K562 (cell line): Measurements from ENCODE around the gene SH2B2.
"Not testable (repeated sequence)": the region's sequence is repeated elsewhere in the genome, so short reads cannot be mapped to it uniquely, and the experiment has no call there.

ENCODE experiments used
- CBFB ChIP-seq: sonication (generic); formaldehyde crosslinking; IDR thresholded peaks from 2 replicates; pipeline ENCODE4 v1.4.0; 2020; ENCODE audit warnings: mild to moderate bottlenecking, missing genetic modification reagents
- KDM1A ChIP-seq, 2 experiments: fragments of 450-650 bp; IDR thresholded peaks; 2 replicates each; pipeline ENCODE4 v1.6.1; 2016; ENCODE audit warnings: mild to moderate bottlenecking in 2 of 2
- MXI1 ChIP-seq: IDR thresholded peaks from 2 replicates; pipeline ENCODE4 v1.6.1; 2011; ENCODE audit warnings: low read depth, mild to moderate bottlenecking, improper control_type of control experiment, low read length
- SIX5 ChIP-seq, 2 experiments: IDR thresholded peaks; 2 replicates each; pipeline ENCODE4 v1.6.1; 2011; ENCODE audit warnings: low read length in 2 of 2, borderline replicate concordance in 1 of 2, low read depth in 1 of 2, mild to moderate bottlenecking in 1 of 2, moderate library complexity in 1 of 2; ENCODE audit not compliant: insufficient read depth in 1 of 2
- SMAD1 ChIP-seq: fragments of 150-350 bp; IDR thresholded peaks from 2 replicates; pipeline ENCODE4 v1.6.1; 2014; ENCODE audit warnings: low read length, low read depth; ENCODE audit not compliant: partially characterized antibody
- ZNF76 ChIP-seq: fragments of 250-450 bp; sonication (Bioruptor Pico); IDR thresholded peaks from 2 replicates; pipeline ENCODE4 v1.4.0; 2020; ENCODE audit warnings: mild to moderate bottlenecking, moderate library complexity, borderline replicate concordance
- TF ChIP-seq, protein P1 (sequence below): fragments of 250-450 bp; sonication (Bioruptor Pico); IDR thresholded peaks from 2 replicates; pipeline ENCODE4 v1.5.0; 2020; ENCODE audit warnings: mild to moderate bottlenecking, borderline replicate concordance
- TF ChIP-seq, protein P2 (sequence below): fragments of 250-450 bp; sonication (Bioruptor Pico); IDR thresholded peaks from 2 replicates; pipeline ENCODE4 v1.8.0; 2021; ENCODE audit warnings: borderline replicate concordance, mild to moderate bottlenecking, moderate library complexity; ENCODE audit not compliant: poor library complexity, severe bottlenecking
- TF ChIP-seq, protein P3 (sequence below), 2 experiments: fragments of 450-650 bp; formaldehyde crosslinking in 1 of 2; IDR thresholded peaks; 2 replicates each; pipeline versions ENCODE4 v1.4.0 to v1.6.1; 2014 to 2020; ENCODE audit warnings: mild to moderate bottlenecking in 2 of 2, borderline replicate concordance in 1 of 2, low read depth in 1 of 2
- TF ChIP-seq, protein P4 (sequence below), 3 experiments: IDR thresholded peaks in 2 of 3; conservative IDR thresholded peaks in 1 of 3; 2 replicates each; pipeline ENCODE4 v1.5.1; 2011 to 2012; ENCODE audit warnings: low read length in 3 of 3, mild to moderate bottlenecking in 3 of 3, control low read depth in 2 of 3, improper control_type of control experiment in 1 of 3, inconsistent platforms in 1 of 3, low read depth in 1 of 3, mixed read lengths in 1 of 3, moderate library complexity in 1 of 3; ENCODE audit not compliant: insufficient read depth in 2 of 3

DNA sequence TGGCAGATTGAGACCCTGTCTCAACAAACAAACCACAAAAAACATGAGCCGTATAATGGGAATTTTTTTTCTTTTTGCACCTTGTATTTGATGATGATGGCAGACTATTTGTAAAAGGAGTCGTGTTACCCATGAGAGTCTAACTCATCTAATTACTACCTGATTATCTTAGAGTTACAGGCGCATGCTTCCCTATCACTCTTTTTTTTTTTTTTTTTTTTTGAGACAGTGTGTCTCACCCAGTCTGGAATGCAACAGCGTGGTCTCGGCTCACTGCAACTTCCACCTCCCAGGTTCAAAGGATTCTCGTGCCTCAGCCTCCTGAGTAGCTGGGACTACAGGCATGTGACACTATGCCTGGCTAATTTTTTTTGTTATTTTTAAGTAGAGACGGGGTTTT lies 78.7 kb downstream of the SH2B2 start:
- TF ChIP-seq KDM1A (IDR thresholded peaks at IDR 0.05); MXI1; ZNF76; CBFB (CRISPR knock-in tag); SIX5 (IDR thresholded peaks at IDR 0.05; ENCODE audit: borderline replicate concordance in 1 of 2, insufficient read depth in 1 of 2, low read depth in 1 of 2, low read length in 2 of 2); SMAD1: not testable (repeated sequence)
- TF ChIP-seq, protein P1, sequence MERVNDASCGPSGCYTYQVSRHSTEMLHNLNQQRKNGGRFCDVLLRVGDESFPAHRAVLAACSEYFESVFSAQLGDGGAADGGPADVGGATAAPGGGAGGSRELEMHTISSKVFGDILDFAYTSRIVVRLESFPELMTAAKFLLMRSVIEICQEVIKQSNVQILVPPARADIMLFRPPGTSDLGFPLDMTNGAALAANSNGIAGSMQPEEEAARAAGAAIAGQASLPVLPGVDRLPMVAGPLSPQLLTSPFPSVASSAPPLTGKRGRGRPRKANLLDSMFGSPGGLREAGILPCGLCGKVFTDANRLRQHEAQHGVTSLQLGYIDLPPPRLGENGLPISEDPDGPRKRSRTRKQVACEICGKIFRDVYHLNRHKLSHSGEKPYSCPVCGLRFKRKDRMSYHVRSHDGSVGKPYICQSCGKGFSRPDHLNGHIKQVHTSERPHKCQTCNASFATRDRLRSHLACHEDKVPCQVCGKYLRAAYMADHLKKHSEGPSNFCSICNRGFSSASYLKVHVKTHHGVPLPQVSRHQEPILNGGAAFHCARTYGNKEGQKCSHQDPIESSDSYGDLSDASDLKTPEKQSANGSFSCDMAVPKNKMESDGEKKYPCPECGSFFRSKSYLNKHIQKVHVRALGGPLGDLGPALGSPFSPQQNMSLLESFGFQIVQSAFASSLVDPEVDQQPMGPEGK: not testable (repeated sequence)
- TF ChIP-seq, protein P2, sequence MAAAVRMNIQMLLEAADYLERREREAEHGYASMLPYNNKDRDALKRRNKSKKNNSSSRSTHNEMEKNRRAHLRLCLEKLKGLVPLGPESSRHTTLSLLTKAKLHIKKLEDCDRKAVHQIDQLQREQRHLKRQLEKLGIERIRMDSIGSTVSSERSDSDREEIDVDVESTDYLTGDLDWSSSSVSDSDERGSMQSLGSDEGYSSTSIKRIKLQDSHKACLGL: not testable (repeated sequence)
- TF ChIP-seq, protein P3, sequence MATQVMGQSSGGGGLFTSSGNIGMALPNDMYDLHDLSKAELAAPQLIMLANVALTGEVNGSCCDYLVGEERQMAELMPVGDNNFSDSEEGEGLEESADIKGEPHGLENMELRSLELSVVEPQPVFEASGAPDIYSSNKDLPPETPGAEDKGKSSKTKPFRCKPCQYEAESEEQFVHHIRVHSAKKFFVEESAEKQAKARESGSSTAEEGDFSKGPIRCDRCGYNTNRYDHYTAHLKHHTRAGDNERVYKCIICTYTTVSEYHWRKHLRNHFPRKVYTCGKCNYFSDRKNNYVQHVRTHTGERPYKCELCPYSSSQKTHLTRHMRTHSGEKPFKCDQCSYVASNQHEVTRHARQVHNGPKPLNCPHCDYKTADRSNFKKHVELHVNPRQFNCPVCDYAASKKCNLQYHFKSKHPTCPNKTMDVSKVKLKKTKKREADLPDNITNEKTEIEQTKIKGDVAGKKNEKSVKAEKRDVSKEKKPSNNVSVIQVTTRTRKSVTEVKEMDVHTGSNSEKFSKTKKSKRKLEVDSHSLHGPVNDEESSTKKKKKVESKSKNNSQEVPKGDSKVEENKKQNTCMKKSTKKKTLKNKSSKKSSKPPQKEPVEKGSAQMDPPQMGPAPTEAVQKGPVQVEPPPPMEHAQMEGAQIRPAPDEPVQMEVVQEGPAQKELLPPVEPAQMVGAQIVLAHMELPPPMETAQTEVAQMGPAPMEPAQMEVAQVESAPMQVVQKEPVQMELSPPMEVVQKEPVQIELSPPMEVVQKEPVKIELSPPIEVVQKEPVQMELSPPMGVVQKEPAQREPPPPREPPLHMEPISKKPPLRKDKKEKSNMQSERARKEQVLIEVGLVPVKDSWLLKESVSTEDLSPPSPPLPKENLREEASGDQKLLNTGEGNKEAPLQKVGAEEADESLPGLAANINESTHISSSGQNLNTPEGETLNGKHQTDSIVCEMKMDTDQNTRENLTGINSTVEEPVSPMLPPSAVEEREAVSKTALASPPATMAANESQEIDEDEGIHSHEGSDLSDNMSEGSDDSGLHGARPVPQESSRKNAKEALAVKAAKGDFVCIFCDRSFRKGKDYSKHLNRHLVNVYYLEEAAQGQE (IDR thresholded peaks at IDR 0.05; ENCODE audit: borderline replicate concordance): not testable (repeated sequence)
- TF ChIP-seq, protein P3 (CRISPR knock-in tag; IDR thresholded peaks at IDR 0.05; ENCODE audit: low read depth): not testable (repeated sequence)
- TF ChIP-seq, protein P4, sequence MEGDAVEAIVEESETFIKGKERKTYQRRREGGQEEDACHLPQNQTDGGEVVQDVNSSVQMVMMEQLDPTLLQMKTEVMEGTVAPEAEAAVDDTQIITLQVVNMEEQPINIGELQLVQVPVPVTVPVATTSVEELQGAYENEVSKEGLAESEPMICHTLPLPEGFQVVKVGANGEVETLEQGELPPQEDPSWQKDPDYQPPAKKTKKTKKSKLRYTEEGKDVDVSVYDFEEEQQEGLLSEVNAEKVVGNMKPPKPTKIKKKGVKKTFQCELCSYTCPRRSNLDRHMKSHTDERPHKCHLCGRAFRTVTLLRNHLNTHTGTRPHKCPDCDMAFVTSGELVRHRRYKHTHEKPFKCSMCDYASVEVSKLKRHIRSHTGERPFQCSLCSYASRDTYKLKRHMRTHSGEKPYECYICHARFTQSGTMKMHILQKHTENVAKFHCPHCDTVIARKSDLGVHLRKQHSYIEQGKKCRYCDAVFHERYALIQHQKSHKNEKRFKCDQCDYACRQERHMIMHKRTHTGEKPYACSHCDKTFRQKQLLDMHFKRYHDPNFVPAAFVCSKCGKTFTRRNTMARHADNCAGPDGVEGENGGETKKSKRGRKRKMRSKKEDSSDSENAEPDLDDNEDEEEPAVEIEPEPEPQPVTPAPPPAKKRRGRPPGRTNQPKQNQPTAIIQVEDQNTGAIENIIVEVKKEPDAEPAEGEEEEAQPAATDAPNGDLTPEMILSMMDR (IDR thresholded peaks at IDR 0.05 in 2 of 3, conservative IDR thresholded peaks at IDR 0.05 in 1 of 3; ENCODE audit: insufficient read depth in 2 of 3, low read depth in 1 of 3, low read length in 3 of 3): not testable (repeated sequence)
